Measurements from ENCODE around the gene RASD1.

The RASD1 gene

DNA sequence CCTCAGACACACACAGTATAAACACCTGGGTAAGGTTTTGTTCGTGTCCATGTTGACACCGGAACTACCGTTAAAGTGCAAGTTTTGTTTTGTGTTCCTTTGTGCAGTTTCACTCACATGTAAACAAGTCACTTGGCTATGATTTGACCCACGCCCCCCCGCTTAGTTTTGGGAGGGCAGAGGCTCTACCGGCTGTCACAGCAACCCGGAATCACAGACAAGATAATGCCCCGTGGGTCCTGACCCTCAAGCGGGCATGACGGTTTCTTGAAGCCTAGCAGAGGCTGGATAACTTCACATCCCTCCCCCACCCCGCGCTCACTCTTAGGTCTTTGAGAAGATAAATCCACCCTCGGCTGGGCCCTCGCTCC, 1.7 kb downstream of the RASD1 start:
- H3K4me3 ChIP-seq (ENCODE audit: low read depth, low read length), result no peak overlapping the region
- no peak for DNase-seq (ENCODE audit: low read depth)
- TF ChIP-seq CTCF (IDR thresholded peaks at IDR 0.05; ENCODE audit: low read depth, low read length, missing control alignments), result no peak

DNA sequence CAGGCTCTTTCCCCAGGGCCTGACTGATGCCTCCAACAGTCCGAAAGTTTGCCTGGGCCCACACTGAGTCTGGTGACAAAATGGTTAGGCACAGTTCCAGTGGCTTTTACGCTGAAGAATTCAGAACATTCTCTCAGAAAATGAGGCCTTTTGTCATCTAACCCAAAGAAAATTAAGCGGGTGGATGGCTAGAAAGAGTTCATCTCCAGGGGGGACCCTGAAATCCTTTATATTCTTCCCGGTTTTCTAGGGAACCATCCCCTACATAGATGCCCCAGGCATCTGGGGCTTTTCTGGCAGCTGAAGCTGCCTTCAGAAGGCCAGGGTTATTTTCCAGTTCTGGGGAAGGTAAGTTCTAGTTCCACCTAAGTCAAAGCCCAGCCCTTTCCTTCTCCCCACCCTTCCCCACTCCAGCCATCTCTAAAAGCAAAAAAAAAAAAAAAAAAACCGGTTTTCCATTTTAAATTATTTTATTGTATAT, 2.2 kb downstream of the RASD1 start:
- DNase-seq (ENCODE audit: low read depth), result no peak
- no peak overlapping the region for H3K4me3 ChIP-seq (ENCODE audit: low read depth, low read length)
- TF ChIP-seq CTCF (IDR thresholded peaks at IDR 0.05; ENCODE audit: low read depth, low read length, missing control alignments), result no peak

GRCh38 chr17:17493249-17493985, 2.8 kb downstream of the RASD1 start:
- TF ChIP-seq CTCF (IDR thresholded peaks at IDR 0.05; ENCODE audit: low read depth, low read length, missing control alignments), result no peak
- no peak overlapping the region for H3K4me3 ChIP-seq (ENCODE audit: low read depth, low read length)
- DNase-seq (ENCODE audit: low read depth), result no peak

DNA sequence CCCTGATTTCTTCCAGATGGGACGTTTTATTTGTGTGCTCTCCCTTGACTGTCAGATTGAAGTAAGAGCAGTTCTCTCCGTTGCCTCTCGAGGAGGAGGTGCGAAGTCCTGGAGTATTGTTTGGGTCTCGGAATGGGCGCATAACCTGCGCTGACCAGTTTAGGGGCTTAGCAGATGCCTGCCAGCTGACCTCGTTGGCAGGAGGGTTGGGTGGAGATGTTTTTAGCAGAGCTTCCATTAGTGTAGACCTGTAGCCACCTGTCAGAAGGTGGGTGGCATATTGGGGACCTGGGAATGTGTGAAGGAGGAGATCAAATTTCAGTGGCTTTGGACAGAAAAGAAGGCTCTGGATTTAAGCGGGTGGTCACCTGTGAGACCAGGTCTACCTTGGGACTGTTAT, 3.6 kb downstream of the RASD1 start:
- no peak for TF ChIP-seq CTCF (IDR thresholded peaks at IDR 0.05; ENCODE audit: low read depth, low read length, missing control alignments)
- no peak for DNase-seq (ENCODE audit: low read depth)
- H3K4me3 ChIP-seq (ENCODE audit: low read depth, low read length), result no peak overlapping the region

DNA sequence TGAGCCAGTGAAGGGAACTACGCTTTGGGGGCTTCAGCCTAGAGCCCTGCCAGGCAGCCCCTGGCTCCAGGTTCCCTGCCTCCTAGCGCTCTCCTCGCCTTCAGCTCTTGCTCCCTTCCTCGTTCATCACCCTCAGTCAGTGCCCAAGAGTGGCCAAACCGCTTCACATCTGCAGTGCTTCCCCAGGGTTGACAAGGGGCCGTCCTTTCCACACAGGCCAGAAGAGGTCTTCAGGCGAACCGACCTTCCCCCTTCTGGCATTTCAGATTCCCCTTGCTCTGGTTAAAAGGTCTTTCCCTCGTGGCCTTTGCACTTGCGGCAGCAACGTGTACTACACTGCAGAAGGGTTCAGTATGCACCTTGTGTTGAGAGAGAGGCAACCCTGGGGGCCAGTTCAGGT, 4.1 kb downstream of the RASD1 start:
- DNase-seq (ENCODE audit: low read depth), result no peak
- H3K4me3 ChIP-seq (ENCODE audit: low read depth, low read length), result no peak overlapping the region
- no peak for TF ChIP-seq CTCF (IDR thresholded peaks at IDR 0.05; ENCODE audit: low read depth, low read length, missing control alignments)

DNA sequence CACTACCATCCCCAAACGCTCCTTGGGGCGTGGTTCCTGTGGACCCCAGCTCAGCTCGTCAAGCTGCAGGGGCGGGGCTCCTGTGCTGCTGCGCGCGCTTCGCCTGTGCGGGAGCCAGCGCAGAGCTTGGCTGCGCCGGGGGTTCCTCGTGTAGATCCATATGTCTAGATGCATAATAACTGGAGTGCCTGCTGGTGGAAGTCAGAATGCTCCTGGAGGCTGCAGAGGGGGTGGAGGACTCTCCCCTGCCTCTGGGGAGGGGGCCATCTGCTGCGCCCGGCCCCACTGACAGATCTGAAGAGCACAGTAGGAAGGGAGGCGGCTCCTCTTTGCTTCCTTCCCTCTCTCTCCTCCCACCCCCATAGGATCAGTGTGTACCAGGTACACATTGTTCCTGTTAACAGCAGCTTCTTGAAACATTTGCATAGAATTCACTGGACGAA, 4.6 kb downstream of the RASD1 start:
- no peak for DNase-seq (ENCODE audit: low read depth)
- no peak overlapping the region for H3K4me3 ChIP-seq (ENCODE audit: low read depth, low read length)
- TF ChIP-seq CTCF (IDR thresholded peaks at IDR 0.05; ENCODE audit: low read depth, low read length, missing control alignments), result no peak

DNA sequence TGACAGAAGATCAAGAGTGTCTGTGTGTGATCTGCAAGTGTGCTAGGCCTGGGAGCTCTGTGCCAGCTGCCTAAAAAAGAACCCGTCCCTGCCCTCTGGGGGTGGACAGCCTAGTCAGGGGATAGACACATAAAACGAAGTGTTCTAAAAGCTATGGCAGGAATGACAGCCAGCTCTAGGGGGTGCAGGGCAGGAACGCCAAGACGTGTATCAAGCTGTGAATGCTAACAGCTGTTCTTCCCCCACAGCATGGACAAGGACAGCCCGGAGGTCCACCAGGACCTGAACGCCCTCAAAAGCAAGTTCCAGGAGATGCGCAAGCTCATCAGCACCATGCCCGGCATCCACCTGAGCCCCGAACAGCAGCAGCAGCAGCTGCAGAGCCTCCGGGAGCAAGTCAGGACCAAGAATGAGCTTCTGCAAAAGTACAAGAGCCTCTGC, 5.1 kb downstream of the RASD1 start:
- H3K4me3 ChIP-seq (ENCODE audit: low read depth, low read length), result no peak overlapping the region
- DNase-seq (ENCODE audit: low read depth), result no peak
- TF ChIP-seq CTCF (IDR thresholded peaks at IDR 0.05; ENCODE audit: low read depth, low read length, missing control alignments), result no peak
